Measurements from ENCODE around the gene REXO1. TPM values are rescaled to one million over a fixed set of nuclear protein-coding genes. Genes with fewer than 3 reads are reported as not detected.

The REXO1 gene
- total RNA-seq, 3 donors from 2014 or later (not counting 1 experiment from before 2014, with no cell fraction given), result 90.7 to 91.7 (median 91.5) TPM

DNA sequence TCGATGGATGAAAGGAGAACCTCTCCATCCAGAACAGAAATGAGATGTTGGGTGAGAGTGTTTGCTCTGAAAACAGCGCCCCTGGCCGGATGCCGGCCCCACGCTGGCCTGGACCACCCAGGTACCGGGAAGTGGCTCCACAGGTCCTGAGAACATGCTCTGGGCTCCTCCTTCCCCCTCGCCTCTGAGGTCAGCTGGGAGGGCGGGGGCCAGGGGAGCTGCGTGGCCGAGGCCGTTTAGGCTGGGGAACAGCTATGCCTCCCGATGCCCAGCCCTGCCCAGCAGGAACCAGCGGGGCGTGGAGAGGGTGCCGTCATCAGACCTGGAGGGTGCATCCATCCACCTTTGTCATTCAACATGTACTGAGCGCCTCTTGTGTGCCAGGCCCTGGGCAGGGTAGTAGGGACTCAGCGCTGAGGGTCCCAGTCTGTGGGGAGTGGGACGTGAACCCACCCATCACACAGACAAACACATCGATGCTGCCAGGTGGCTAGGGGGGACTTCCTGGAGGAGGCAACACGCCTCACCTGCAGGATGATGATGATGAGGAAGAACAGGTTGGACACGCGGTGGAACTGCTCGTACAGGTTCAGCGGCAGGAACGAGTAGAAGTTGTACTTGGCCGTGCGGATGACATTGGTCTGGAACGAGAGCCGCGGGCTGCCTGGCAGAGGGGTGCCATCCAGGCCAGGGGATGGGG is 40.4 kb downstream of the REXO1 start:
- 92% methylated on average over 28 of the region's 30 CpGs for WGBS (ENCODE audit: insufficient coverage)

DNA sequence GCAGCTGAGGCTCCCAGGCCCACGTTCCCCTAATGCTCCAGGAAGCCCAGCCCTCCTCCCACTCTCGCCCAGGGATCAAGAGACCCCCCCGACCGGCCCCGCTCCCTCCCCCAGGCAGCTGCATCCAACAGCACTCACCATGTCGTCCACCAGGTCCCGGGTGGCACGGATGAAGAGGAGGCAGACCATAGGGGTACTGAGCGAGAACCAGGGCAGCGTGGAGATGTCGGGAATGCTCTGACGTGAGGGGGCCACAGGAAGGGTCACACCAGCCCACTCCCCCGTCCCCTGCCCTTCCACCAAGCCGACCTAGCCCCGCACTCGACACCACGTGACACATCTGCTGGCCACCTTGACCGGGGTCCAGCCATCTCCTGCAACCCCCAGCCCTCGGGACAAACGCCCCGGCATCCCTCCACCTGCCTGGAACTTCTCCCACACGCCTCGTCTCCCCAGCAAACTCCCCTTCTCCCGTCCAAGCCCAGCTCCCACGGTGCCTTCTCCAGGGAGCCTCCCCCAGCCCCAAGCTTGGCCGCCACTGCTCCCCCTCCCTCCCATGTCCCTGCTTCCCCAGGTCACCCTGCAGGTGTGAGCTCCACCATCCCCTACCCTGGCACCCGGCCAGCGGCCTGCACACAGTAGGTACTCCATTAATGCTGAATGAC is 41.1 kb downstream of the REXO1 start:
- no peaks in the 10 kb centered on the region for H3K9me3 ChIP-seq (ENCODE audit: control insufficient read depth, insufficient read depth, low read length)
- WGBS (ENCODE audit: insufficient coverage), result 94% methylated on average over 28 of the region's 28 CpGs
- ATAC-seq (no peak), DNase-seq (no peak)
- H3K4me3 ChIP-seq (ENCODE audit: low read length), result no peak overlapping the region
- TF ChIP-seq, protein P1, sequence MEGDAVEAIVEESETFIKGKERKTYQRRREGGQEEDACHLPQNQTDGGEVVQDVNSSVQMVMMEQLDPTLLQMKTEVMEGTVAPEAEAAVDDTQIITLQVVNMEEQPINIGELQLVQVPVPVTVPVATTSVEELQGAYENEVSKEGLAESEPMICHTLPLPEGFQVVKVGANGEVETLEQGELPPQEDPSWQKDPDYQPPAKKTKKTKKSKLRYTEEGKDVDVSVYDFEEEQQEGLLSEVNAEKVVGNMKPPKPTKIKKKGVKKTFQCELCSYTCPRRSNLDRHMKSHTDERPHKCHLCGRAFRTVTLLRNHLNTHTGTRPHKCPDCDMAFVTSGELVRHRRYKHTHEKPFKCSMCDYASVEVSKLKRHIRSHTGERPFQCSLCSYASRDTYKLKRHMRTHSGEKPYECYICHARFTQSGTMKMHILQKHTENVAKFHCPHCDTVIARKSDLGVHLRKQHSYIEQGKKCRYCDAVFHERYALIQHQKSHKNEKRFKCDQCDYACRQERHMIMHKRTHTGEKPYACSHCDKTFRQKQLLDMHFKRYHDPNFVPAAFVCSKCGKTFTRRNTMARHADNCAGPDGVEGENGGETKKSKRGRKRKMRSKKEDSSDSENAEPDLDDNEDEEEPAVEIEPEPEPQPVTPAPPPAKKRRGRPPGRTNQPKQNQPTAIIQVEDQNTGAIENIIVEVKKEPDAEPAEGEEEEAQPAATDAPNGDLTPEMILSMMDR (IDR thresholded peaks at IDR 0.05), result no peak
- no peaks in the 10 kb centered on the region for H3K27me3 ChIP-seq (ENCODE audit: control insufficient read depth, insufficient read depth, low read length)
- intact Hi-C loops (cut with micrococcal nuclease), result no loop called here
- no peak overlapping the region for H3K27ac Mint-ChIP-seq
- no peak overlapping the region for H3K27ac ChIP-seq (ENCODE audit: low read length)
- H3K36me3 Mint-ChIP-seq, result no peaks in the 10 kb centered on the region
- H3K4me1 Mint-ChIP-seq, result peaks cover 0 to 13% of the 10 kb centered on the region in 2 donors
- H3K27me3 Mint-ChIP-seq (ENCODE audit: low read depth in 2 of 2), result no peaks in the 10 kb centered on the region
- H3K36me3 ChIP-seq (ENCODE audit: control insufficient read depth, insufficient read depth, low read length), result no peaks in the 10 kb centered on the region
- H3K9me3 Mint-ChIP-seq, result no peaks in the 10 kb centered on the region
- H3K4me3 Mint-ChIP-seq, result no peak overlapping the region
- peaks cover 7% of the 10 kb centered on the region for H3K4me1 ChIP-seq (ENCODE audit: control insufficient read depth, insufficient read depth, low read length)

More for the DNA sequence above, 40.4 kb downstream of the REXO1 start:
- no peaks in the 10 kb centered on the region for H3K36me3 Mint-ChIP-seq
- no peaks in the 10 kb centered on the region for H3K27me3 Mint-ChIP-seq (ENCODE audit: low read depth in 2 of 2)
- H3K27ac Mint-ChIP-seq, result no peak overlapping the region
- no peaks in the 10 kb centered on the region for H3K36me3 ChIP-seq (ENCODE audit: control insufficient read depth, insufficient read depth, low read length)
- H3K4me1 Mint-ChIP-seq, result peaks cover 3 to 20% of the 10 kb centered on the region in 2 donors
- DNase-seq (no peak), ATAC-seq (no peak)
- no peak overlapping the region for H3K27ac ChIP-seq (ENCODE audit: low read length)
- intact Hi-C loops (cut with micrococcal nuclease), result no loop called here
- H3K4me1 ChIP-seq (ENCODE audit: control insufficient read depth, insufficient read depth, low read length), result peaks cover 12% of the 10 kb centered on the region
- TF ChIP-seq, protein P1 (IDR thresholded peaks at IDR 0.05), result no peak
- H3K4me3 ChIP-seq (ENCODE audit: low read length), result no peak overlapping the region
- no peaks in the 10 kb centered on the region for H3K9me3 Mint-ChIP-seq
- H3K9me3 ChIP-seq (ENCODE audit: control insufficient read depth, insufficient read depth, low read length), result no peaks in the 10 kb centered on the region
- H3K27me3 ChIP-seq (ENCODE audit: control insufficient read depth, insufficient read depth, low read length), result no peaks in the 10 kb centered on the region
- H3K4me3 Mint-ChIP-seq, result no peak overlapping the region

- 95% methylated on average over 45 of the region's 45 CpGs for WGBS (ENCODE audit: insufficient coverage)
- H3K4me1 ChIP-seq (ENCODE audit: control insufficient read depth, insufficient read depth, low read length), result peaks cover 2% of the 10 kb centered on the region
- intact Hi-C loops (cut with micrococcal nuclease), result no loop called here
- Mint-ChIP-seq H3K9me3 (no peaks in the 10 kb centered on the region), H3K36me3 (no peaks in the 10 kb centered on the region), H3K4me3 (no peak overlapping the region), H3K27ac (no peak overlapping the region), H3K4me1 (peaks cover 0 to 8% of the 10 kb centered on the region in 2 donors), H3K27me3 (ENCODE audit: low read depth in 2 of 2) (no peaks in the 10 kb centered on the region)
- H3K9me3 ChIP-seq (ENCODE audit: control insufficient read depth, insufficient read depth, low read length), result no peaks in the 10 kb centered on the region
- H3K27ac ChIP-seq (ENCODE audit: low read length), result no peak overlapping the region
- TF ChIP-seq, protein P1 (IDR thresholded peaks at IDR 0.05), result no peak
- no peaks in the 10 kb centered on the region for H3K27me3 ChIP-seq (ENCODE audit: control insufficient read depth, insufficient read depth, low read length)
- no peak overlapping the region for H3K4me3 ChIP-seq (ENCODE audit: low read length)
- ATAC-seq (no peak), DNase-seq (no peak)
- H3K36me3 ChIP-seq (ENCODE audit: control insufficient read depth, insufficient read depth, low read length), result no peaks in the 10 kb centered on the region
Measured at GRCh38 chr19:1806184-1807029, 41.9 kb downstream of the REXO1 start.
